GM12865 (cell line): ENCODE measurements around the gene MTMR4.
"Not testable (repeated sequence)": the region's sequence is repeated elsewhere in the genome, so short reads cannot be mapped to it uniquely, and the experiment has no call there.

Source experiments
- DNase-seq: peaks from one replicate; pipeline ENCODE4 v3.0.0; 2010; ENCODE audit warnings: low read depth
- H3K4me3 ChIP-seq: 2 replicates; pipeline ENCODE4 v1.5.1; 2011; ENCODE audit warnings: mild to moderate bottlenecking, low read depth, low read length, control low read depth
- CTCF ChIP-seq: IDR thresholded peaks from 2 replicates; pipeline ENCODE4 v1.5.1; 2011; ENCODE audit warnings: low read length, control low read depth, low read depth, inconsistent platforms; ENCODE audit not compliant: insufficient read depth; ENCODE audit errors: missing control alignments

MTMR4 gene

GRCh38 chr17:58493506-58493905 lies 20.9 kb downstream of the MTMR4 start:
- H3K4me3 ChIP-seq, result no peak overlapping the region
- no peak for DNase-seq
- TF ChIP-seq CTCF, result no peak

- H3K4me3 ChIP-seq, result no peak overlapping the region
- no peak for DNase-seq
- no peak for TF ChIP-seq CTCF
Measured at GRCh38 chr17:58492238-58493121, 22.0 kb downstream of the MTMR4 start.

DNA sequence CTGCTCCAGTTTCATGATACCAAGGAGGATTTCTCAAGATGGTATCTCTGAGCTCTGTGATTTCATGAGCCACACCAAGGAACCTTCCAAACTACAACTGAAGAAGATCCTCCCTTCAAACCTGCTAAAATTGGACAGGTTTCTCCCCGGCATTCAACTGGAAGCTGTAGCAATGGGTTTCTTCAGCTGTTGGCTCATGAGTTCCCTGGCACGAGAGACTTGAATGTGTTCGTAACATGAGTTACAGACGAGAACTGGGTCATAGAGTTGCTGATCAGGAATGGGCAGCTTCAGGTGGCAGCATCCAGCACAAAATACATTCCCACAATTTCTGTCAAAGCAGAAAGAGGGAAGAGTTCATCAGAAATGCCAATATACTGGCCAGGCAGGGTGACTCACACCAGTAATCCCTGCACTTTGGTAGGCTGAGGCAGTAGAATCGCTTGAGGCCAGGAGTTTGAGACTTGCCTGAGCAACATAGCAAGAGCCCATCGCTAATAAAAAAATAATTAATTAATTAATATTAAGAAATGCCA lies 22.9 kb downstream of the MTMR4 start:
- TF ChIP-seq CTCF, result no peak

GRCh38 chr17:58488428-58488890 lies 26.0 kb downstream of the MTMR4 start:
- DNase-seq, result no peak
- TF ChIP-seq CTCF, result no peak
- no peak overlapping the region for H3K4me3 ChIP-seq

More for the DNA sequence above, 22.9 kb downstream of the MTMR4 start:
- no peak overlapping the region for H3K4me3 ChIP-seq
- DNase-seq, result no peak

DNA sequence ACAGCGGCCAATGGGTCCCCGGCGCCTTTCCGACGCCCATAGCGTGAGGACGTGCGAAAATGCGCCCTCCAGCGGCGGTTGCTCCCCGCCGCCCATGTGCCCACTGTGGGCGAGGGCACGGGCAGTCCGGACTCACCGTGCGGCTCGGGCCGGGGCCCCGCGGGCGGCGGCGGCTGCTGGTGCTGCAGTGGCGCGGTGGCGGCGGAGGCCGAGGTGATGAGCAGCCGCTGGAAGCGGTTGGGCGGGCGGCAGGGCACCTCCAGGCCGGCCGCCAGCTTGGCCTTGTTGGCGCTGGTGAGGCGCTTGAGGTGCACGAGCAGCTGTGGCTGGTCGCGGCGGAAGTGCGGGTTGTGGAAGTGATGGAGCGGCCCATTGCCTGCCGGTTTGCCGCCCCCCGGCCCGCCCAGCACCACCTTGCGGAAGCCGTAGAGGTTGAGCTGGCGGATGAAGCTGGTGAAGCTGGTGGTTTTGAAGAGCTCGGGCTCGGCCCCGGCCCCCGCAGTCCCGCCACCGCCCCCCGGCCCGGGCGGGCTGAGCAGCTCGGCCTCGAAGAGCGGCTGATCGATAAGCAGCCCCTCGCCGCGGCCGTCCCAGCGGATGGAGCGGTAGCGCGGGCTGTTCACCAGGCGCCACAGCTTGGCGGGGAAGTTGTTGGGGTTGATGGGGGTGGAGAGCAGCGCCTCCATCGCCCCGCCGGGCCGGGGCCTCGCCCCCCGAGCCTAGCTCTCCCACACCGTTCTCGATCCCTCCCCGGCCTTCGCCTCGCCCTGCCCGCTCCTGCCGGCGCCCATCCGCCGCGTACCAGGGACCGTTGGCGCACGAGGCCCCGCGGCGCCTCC lies 26.6 kb downstream of the MTMR4 start, which contains the start of gene HSF5:
HSF5 (minus strand) TSS at position 820 of the 839 bp plus-strand sequence; CDS start at position 686, 134 bp downstream.
- DNase-seq, result peak; percentile 56
- TF ChIP-seq CTCF, result peak; percentile 38
- H3K4me3 ChIP-seq, result no peak within 1 kb of the TSS

- no peak for DNase-seq
- H3K4me3 ChIP-seq, result no peak overlapping the region
- TF ChIP-seq CTCF, result no peak
Measured at GRCh38 chr17:58484600-58484999, 29.8 kb downstream of the MTMR4 start.

DNA sequence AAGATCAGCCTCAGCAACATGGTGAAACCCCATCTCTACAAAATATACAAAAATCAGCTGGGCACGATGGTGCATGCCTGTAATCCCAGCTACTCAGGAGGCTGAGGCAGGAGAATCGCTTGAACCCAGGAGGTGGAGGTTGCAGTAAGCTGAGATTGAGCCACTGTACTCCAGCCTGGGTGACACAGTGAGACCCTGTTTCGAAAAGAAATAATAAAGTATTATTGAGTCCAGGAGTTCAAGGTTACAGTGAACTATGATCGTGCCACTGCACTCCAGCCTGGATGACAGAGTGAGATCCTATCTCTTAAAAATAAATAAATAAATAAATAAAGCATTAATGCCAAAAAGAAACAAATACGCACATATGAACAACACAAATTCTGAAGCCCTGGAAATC lies 32.6 kb downstream of the MTMR4 start:
- not testable (repeated sequence) for DNase-seq, H3K4me3 ChIP-seq
